Stimulated activated CD8-positive, alpha-beta memory T cell treated with anti-CD3 and anti-CD28 coated beads, Interleukin-15, amount 100 ng/mL, for 1 hour (primary cell): ENCODE data around the gene ITGAL.
"Not testable (repeated sequence)": the region's sequence is repeated elsewhere in the genome, so short reads cannot be mapped to it uniquely, and the experiment has no call there.

ENCODE experiments used
- DNase-seq: peaks from one replicate; pipeline ENCODE4 v3.0.0-alpha.2; 2020; ENCODE audit warnings: low read depth

ITGAL gene

GRCh38 chr16:30491744-30492308 lies 19.3 kb downstream of the ITGAL start:
- peak; percentile 14 for DNase-seq

- no peak for DNase-seq
Measured at GRCh38 chr16:30493941-30494488, 21.5 kb downstream of the ITGAL start.

- no peak for DNase-seq
Measured at GRCh38 chr16:30494709-30495108, 22.2 kb downstream of the ITGAL start.

- no peak for DNase-seq
Measured at GRCh38 chr16:30499284-30499683, 26.7 kb downstream of the ITGAL start.

GRCh38 chr16:30503403-30504296 lies 31.1 kb downstream of the ITGAL start:
- DNase-seq = no peak

GRCh38 chr16:30509081-30509765 lies 36.7 kb downstream of the ITGAL start:
- no peak for DNase-seq

- no peak for DNase-seq
Measured at GRCh38 chr16:30510376-30510938, 37.9 kb downstream of the ITGAL start.

GRCh38 chr16:30511509-30511908 lies 39.0 kb downstream of the ITGAL start:
- no peak for DNase-seq

GRCh38 chr16:30515275-30515674 lies 42.7 kb downstream of the ITGAL start:
- DNase-seq = no peak

- DNase-seq = no peak
Measured at GRCh38 chr16:30518552-30518951, 46.0 kb downstream of the ITGAL start.

GRCh38 chr16:30519120-30520049 lies 46.8 kb downstream of the ITGAL start:
- no peak for DNase-seq

- DNase-seq = no peak
Measured at GRCh38 chr16:30521476-30521872, 48.9 kb downstream of the ITGAL start.

GRCh38 chr16:30521873-30522641 lies 49.5 kb downstream of the ITGAL start:
- no peak for DNase-seq

GRCh38 chr16:30522702-30523463 lies 50.3 kb downstream of the ITGAL start:
- not testable (repeated sequence) for DNase-seq

GRCh38 chr16:30523768-30524574 lies 51.4 kb downstream of the ITGAL start:
- DNase-seq = no peak

- DNase-seq = no peak
Measured at GRCh38 chr16:30524575-30525568, 52.3 kb downstream of the ITGAL start.

GRCh38 chr16:30525844-30526136 lies 53.2 kb downstream of the ITGAL start:
- DNase-seq = no peak
